KMS-11 (cell line): Measurements from ENCODE around the gene BNC2.

Source experiments
- H2AFZ ChIP-seq: fragments of 200-600 bp; sonication (generic); 2 replicates; pipeline ENCODE4 v1.6.1; 2016; ENCODE audit warnings: antibody characterized with exemption, mixed run types, low read depth
- H3K27ac ChIP-seq: fragments of 200-600 bp; sonication (generic); 2 replicates; pipeline ENCODE4 v1.6.1; 2016; ENCODE audit warnings: mild to moderate bottlenecking, mixed run types
- H3K27me3 ChIP-seq: fragments of 200-600 bp; sonication (generic); 2 replicates; pipeline ENCODE4 v1.6.1; 2017; ENCODE audit warnings: mild to moderate bottlenecking, low read depth, mixed run types, moderate library complexity; ENCODE audit not compliant: insufficient read depth
- H3K36me3 ChIP-seq: fragments of 200-600 bp; sonication (generic); 2 replicates; pipeline ENCODE4 v1.6.1; 2017; ENCODE audit warnings: mild to moderate bottlenecking, mixed run types; ENCODE audit not compliant: insufficient read depth
- H3K4me1 ChIP-seq: fragments of 200-600 bp; sonication (generic); 2 replicates; pipeline ENCODE4 v1.6.1; 2016; ENCODE audit warnings: mild to moderate bottlenecking, low read depth, mixed run types; ENCODE audit not compliant: poor library complexity, severe bottlenecking
- H3K4me2 ChIP-seq: fragments of 200-600 bp; sonication (generic); 2 replicates; pipeline ENCODE4 v1.7.0; 2016; ENCODE audit warnings: mild to moderate bottlenecking, mixed run types
- H3K4me3 ChIP-seq: fragments of 200-600 bp; sonication (generic); IDR thresholded peaks from 2 replicates; pipeline ENCODE4 v1.6.1; 2017; ENCODE audit warnings: low read depth, low read length, mixed read lengths; ENCODE audit not compliant: insufficient read depth
- H3K79me2 ChIP-seq: fragments of 200-600 bp; sonication (generic); 2 replicates; pipeline ENCODE4 v1.6.1; 2016; ENCODE audit warnings: low read depth, mixed run types; ENCODE audit not compliant: insufficient read depth
- H3K9ac ChIP-seq: fragments of 200-600 bp; sonication (generic); 2 replicates; pipeline ENCODE4 v1.6.1; 2016; ENCODE audit warnings: mild to moderate bottlenecking, mixed run types
- H4K20me1 ChIP-seq: fragments of 200-600 bp; sonication (generic); 2 replicates; pipeline ENCODE4 v1.6.1; 2016; ENCODE audit warnings: mild to moderate bottlenecking, mixed run types; ENCODE audit not compliant: insufficient read depth
- CTCF ChIP-seq: fragments of 200-600 bp; sonication (generic); conservative IDR thresholded peaks from 2 replicates; pipeline ENCODE4 v1.6.1; 2017; ENCODE audit warnings: low read depth, mild to moderate bottlenecking, antibody characterized with exemption, low read length, moderate library complexity, mixed read lengths

Gene BNC2

GRCh38 chr9:16753256-16753655 is 117.2 kb downstream of the BNC2 start:
- Histone ChIP-seq H3K27ac (no peak overlapping the region), H2AFZ (no peak overlapping the region), H3K36me3 (no peaks in the 10 kb centered on the region), H3K4me3 (no peak overlapping the region), H3K4me1 (no peaks in the 10 kb centered on the region), H3K4me2 (no peak overlapping the region), H3K27me3 (no peaks in the 10 kb centered on the region), H3K79me2 (no peaks in the 10 kb centered on the region), H3K9ac (no peak overlapping the region), H4K20me1 (no peaks in the 10 kb centered on the region)
- no peak for TF ChIP-seq CTCF

- Histone ChIP-seq H3K27ac (no peak overlapping the region), H2AFZ (no peak overlapping the region), H3K79me2 (no peaks in the 10 kb centered on the region), H3K9ac (no peak overlapping the region), H4K20me1 (no peaks in the 10 kb centered on the region), H3K36me3 (no peaks in the 10 kb centered on the region), H3K4me3 (no peak overlapping the region), H3K4me2 (no peak overlapping the region), H3K4me1 (no peaks in the 10 kb centered on the region), H3K27me3 (no peaks in the 10 kb centered on the region)
- TF ChIP-seq CTCF = no peak
Measured at GRCh38 chr9:16752601-16753000, 117.9 kb downstream of the BNC2 start.

GRCh38 chr9:16750553-16750952 is 119.9 kb downstream of the BNC2 start:
- H3K79me2 ChIP-seq = no peaks in the 10 kb centered on the region
- H3K36me3 ChIP-seq = no peaks in the 10 kb centered on the region
- no peak overlapping the region for H3K4me2 ChIP-seq
- no peak overlapping the region for H2AFZ ChIP-seq
- H3K27ac ChIP-seq = no peak overlapping the region
- H4K20me1 ChIP-seq = no peaks in the 10 kb centered on the region
- no peaks in the 10 kb centered on the region for H3K27me3 ChIP-seq
- H3K4me1 ChIP-seq = no peaks in the 10 kb centered on the region
- no peak overlapping the region for H3K9ac ChIP-seq
- TF ChIP-seq CTCF = no peak
- H3K4me3 ChIP-seq = no peak overlapping the region

- Histone ChIP-seq H3K27ac (no peak overlapping the region), H3K36me3 (no peaks in the 10 kb centered on the region), H2AFZ (no peak overlapping the region), H3K4me3 (no peak overlapping the region), H3K27me3 (no peaks in the 10 kb centered on the region), H4K20me1 (no peaks in the 10 kb centered on the region), H3K4me1 (peaks cover 16% of the 10 kb centered on the region), H3K4me2 (no peak overlapping the region), H3K9ac (no peak overlapping the region), H3K79me2 (no peaks in the 10 kb centered on the region)
- no peak for TF ChIP-seq CTCF
Measured at GRCh38 chr9:16745359-16745758, 125.1 kb downstream of the BNC2 start.

- H2AFZ ChIP-seq = no peak overlapping the region
- no peaks in the 10 kb centered on the region for H3K36me3 ChIP-seq
- no peaks in the 10 kb centered on the region for H3K79me2 ChIP-seq
- no peak overlapping the region for H3K4me3 ChIP-seq
- H3K4me2 ChIP-seq = no peak overlapping the region
- peaks cover 16% of the 10 kb centered on the region for H3K4me1 ChIP-seq
- no peak overlapping the region for H3K27ac ChIP-seq
- H4K20me1 ChIP-seq = no peaks in the 10 kb centered on the region
- no peak overlapping the region for H3K9ac ChIP-seq
- no peaks in the 10 kb centered on the region for H3K27me3 ChIP-seq
- TF ChIP-seq CTCF = no peak
Measured at GRCh38 chr9:16744394-16744793, 126.1 kb downstream of the BNC2 start.
